Measurements from ENCODE around the gene TTC23.

Gene TTC23

GRCh38 chr15:99228120-99228770, 21.1 kb downstream of the TTC23 start:
- no peaks in the 10 kb centered on the region for H3K79me2 ChIP-seq (ENCODE audit: control insufficient read depth, insufficient read depth, low read length, unreplicated experiment)
- no peak overlapping the region for H2AFZ ChIP-seq (ENCODE audit: low read length, unreplicated experiment)
- no peaks in the 10 kb centered on the region for H3K4me1 ChIP-seq (ENCODE audit: control insufficient read depth, insufficient read depth, low read length, unreplicated experiment)
- no peak overlapping the region for H3K4me3 ChIP-seq (ENCODE audit: low read depth, low read length)
- no peak overlapping the region for H3K27ac ChIP-seq (ENCODE audit: low read depth, low read length)
- peaks cover 18% of the 10 kb centered on the region for H3K36me3 ChIP-seq (ENCODE audit: insufficient read depth, low read length)
- H3K27me3 ChIP-seq (ENCODE audit: insufficient read depth, low read length) = no peaks in the 10 kb centered on the region

- no peak overlapping the region for H2AFZ ChIP-seq (ENCODE audit: low read length, unreplicated experiment)
- no peak overlapping the region for H3K27ac ChIP-seq (ENCODE audit: low read depth, low read length)
- H3K36me3 ChIP-seq (ENCODE audit: insufficient read depth, low read length) = peaks cover 13% of the 10 kb centered on the region
- H3K4me3 ChIP-seq (ENCODE audit: low read depth, low read length) = no peak overlapping the region
- H3K27me3 ChIP-seq (ENCODE audit: insufficient read depth, low read length) = no peaks in the 10 kb centered on the region
- H3K79me2 ChIP-seq (ENCODE audit: control insufficient read depth, insufficient read depth, low read length, unreplicated experiment) = no peaks in the 10 kb centered on the region
- H3K4me1 ChIP-seq (ENCODE audit: control insufficient read depth, insufficient read depth, low read length, unreplicated experiment) = no peaks in the 10 kb centered on the region
Measured at GRCh38 chr15:99226802-99227201, 22.6 kb downstream of the TTC23 start.

- H2AFZ ChIP-seq (ENCODE audit: low read length, unreplicated experiment) = no peak overlapping the region
- H3K36me3 ChIP-seq (ENCODE audit: insufficient read depth, low read length) = peaks cover 21% of the 10 kb centered on the region
- H3K79me2 ChIP-seq (ENCODE audit: control insufficient read depth, insufficient read depth, low read length, unreplicated experiment) = no peaks in the 10 kb centered on the region
- no peak overlapping the region for H3K4me3 ChIP-seq (ENCODE audit: low read depth, low read length)
- no peaks in the 10 kb centered on the region for H3K4me1 ChIP-seq (ENCODE audit: control insufficient read depth, insufficient read depth, low read length, unreplicated experiment)
- H3K27me3 ChIP-seq (ENCODE audit: insufficient read depth, low read length) = no peaks in the 10 kb centered on the region
- H3K27ac ChIP-seq (ENCODE audit: low read depth, low read length) = no peak overlapping the region
Measured at GRCh38 chr15:99224372-99225214, 24.8 kb downstream of the TTC23 start.

- H3K4me3 ChIP-seq (ENCODE audit: low read depth, low read length) = no peak overlapping the region
- H3K27ac ChIP-seq (ENCODE audit: low read depth, low read length) = no peak overlapping the region
- no peaks in the 10 kb centered on the region; the same call in 1 of the 2 replicates for H3K36me3 ChIP-seq (ENCODE audit: insufficient read depth, low read length)
- no peaks in the 10 kb centered on the region for H3K27me3 ChIP-seq (ENCODE audit: insufficient read depth, low read length)
- no peaks in the 10 kb centered on the region for H3K79me2 ChIP-seq (ENCODE audit: control insufficient read depth, insufficient read depth, low read length, unreplicated experiment)
- peaks cover 5% of the 10 kb centered on the region for H3K4me1 ChIP-seq (ENCODE audit: control insufficient read depth, insufficient read depth, low read length, unreplicated experiment)
- no peak overlapping the region for H2AFZ ChIP-seq (ENCODE audit: low read length, unreplicated experiment)
Measured at GRCh38 chr15:99213187-99213811, 36.1 kb downstream of the TTC23 start.

GRCh38 chr15:99212406-99212805, 37.0 kb downstream of the TTC23 start:
- H3K79me2 ChIP-seq (ENCODE audit: control insufficient read depth, insufficient read depth, low read length, unreplicated experiment) = no peaks in the 10 kb centered on the region
- H3K4me3 ChIP-seq (ENCODE audit: low read depth, low read length) = no peak overlapping the region
- peaks cover 5% of the 10 kb centered on the region for H3K4me1 ChIP-seq (ENCODE audit: control insufficient read depth, insufficient read depth, low read length, unreplicated experiment)
- no peak overlapping the region for H2AFZ ChIP-seq (ENCODE audit: low read length, unreplicated experiment)
- no peaks in the 10 kb centered on the region for H3K27me3 ChIP-seq (ENCODE audit: insufficient read depth, low read length)
- H3K36me3 ChIP-seq (ENCODE audit: insufficient read depth, low read length) = no peaks in the 10 kb centered on the region; the same call in 1 of the 2 replicates
- H3K27ac ChIP-seq (ENCODE audit: low read depth, low read length) = no peak overlapping the region

- Histone ChIP-seq H2AFZ (ENCODE audit: low read length, unreplicated experiment) (no peak overlapping the region), H3K27ac (ENCODE audit: low read depth, low read length) (no peak overlapping the region), H3K4me3 (ENCODE audit: low read depth, low read length) (no peak overlapping the region), H3K27me3 (ENCODE audit: insufficient read depth, low read length) (no peaks in the 10 kb centered on the region), H3K79me2 (ENCODE audit: control insufficient read depth, insufficient read depth, low read length, unreplicated experiment) (no peaks in the 10 kb centered on the region), H3K4me1 (ENCODE audit: control insufficient read depth, insufficient read depth, low read length, unreplicated experiment) (peaks cover 5% of the 10 kb centered on the region), H3K36me3 (ENCODE audit: insufficient read depth, low read length) (no peaks in the 10 kb centered on the region; the same call in 1 of the 2 replicates)
Measured at GRCh38 chr15:99211926-99212325, 37.5 kb downstream of the TTC23 start.

DNA sequence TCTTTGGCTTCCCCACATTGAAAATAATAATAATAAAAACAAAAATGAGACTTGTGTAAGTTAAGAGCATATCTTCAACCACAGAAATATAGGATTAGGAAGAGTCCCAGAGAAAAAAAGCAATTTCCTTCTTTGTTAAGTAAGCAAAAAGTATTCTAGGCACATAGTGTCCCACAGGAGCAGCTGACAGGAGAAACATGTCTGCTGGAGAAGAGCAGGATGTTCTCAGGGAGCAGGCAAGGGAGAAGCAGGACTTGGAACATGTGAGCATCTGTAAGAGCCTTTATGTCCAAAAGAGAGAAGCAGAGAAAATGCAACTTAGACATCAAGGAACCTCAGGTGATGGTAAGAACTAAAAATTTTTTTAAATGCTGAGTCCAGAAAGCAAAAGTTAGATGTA, 39.0 kb downstream of the TTC23 start:
- H3K27ac ChIP-seq (ENCODE audit: low read depth, low read length) = no peak overlapping the region
- H2AFZ ChIP-seq (ENCODE audit: low read length, unreplicated experiment) = no peak overlapping the region
- no peaks in the 10 kb centered on the region for H3K27me3 ChIP-seq (ENCODE audit: insufficient read depth, low read length)
- H3K4me1 ChIP-seq (ENCODE audit: control insufficient read depth, insufficient read depth, low read length, unreplicated experiment) = peaks cover 5% of the 10 kb centered on the region
- no peaks in the 10 kb centered on the region for H3K79me2 ChIP-seq (ENCODE audit: control insufficient read depth, insufficient read depth, low read length, unreplicated experiment)
- H3K4me3 ChIP-seq (ENCODE audit: low read depth, low read length) = no peak overlapping the region
- no peaks in the 10 kb centered on the region for H3K36me3 ChIP-seq (ENCODE audit: insufficient read depth, low read length)

DNA sequence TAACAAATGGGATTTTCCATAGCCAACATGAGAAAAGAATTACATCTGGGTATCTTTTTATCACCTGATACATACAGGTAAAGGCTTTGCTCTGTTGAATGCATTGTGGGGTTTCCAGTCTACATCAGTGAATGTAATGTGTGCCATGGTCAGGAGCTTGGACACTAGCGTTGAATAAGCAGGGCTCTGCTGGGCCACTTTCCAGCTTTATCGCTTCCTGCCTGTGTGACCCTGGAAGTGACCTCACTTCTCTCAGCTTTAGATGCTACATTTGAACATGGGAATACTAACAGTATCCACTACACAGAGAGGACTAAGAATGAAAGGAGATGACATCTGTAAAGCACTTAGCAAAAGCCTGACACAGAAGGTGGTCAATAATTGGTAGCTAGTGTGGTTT, 40.1 kb downstream of the TTC23 start:
- Histone ChIP-seq H3K27me3 (ENCODE audit: insufficient read depth, low read length) (no peaks in the 10 kb centered on the region), H3K4me3 (ENCODE audit: low read depth, low read length) (no peak overlapping the region), H3K4me1 (ENCODE audit: control insufficient read depth, insufficient read depth, low read length, unreplicated experiment) (peaks cover 5% of the 10 kb centered on the region), H3K27ac (ENCODE audit: low read depth, low read length) (no peak overlapping the region), H3K79me2 (ENCODE audit: control insufficient read depth, insufficient read depth, low read length, unreplicated experiment) (no peaks in the 10 kb centered on the region), H3K36me3 (ENCODE audit: insufficient read depth, low read length) (no peaks in the 10 kb centered on the region), H2AFZ (ENCODE audit: low read length, unreplicated experiment) (no peak overlapping the region)

- Histone ChIP-seq H3K36me3 (ENCODE audit: insufficient read depth, low read length) (no peaks in the 10 kb centered on the region), H3K4me3 (ENCODE audit: low read depth, low read length) (no peak overlapping the region), H2AFZ (ENCODE audit: low read length, unreplicated experiment) (no peak overlapping the region)
Measured at GRCh38 chr15:99207672-99208071, 41.7 kb downstream of the TTC23 start.

DNA sequence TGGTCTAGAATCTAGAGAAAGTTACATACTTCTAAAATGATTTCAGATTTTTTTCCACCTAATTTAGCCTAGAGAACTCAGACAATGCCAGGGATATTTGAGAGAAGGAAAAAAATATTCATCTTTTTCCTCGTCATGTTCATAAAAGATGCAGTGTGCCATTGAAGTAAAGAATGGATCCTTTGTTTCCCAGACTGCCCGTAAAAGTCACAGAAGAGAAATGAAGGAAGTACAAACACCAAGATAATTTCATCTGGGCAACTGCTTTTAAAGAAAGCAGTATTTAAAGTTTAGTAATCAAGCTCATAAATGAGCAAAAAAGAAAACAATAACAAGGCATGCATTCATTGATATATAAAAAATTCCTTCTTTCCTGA, 47.2 kb downstream of the TTC23 start:
- peaks cover 10% of the 10 kb centered on the region for H3K36me3 ChIP-seq (ENCODE audit: insufficient read depth, low read length)
- H3K4me3 ChIP-seq (ENCODE audit: low read depth, low read length) = no peak overlapping the region
- no peaks in the 10 kb centered on the region for H3K27me3 ChIP-seq (ENCODE audit: insufficient read depth, low read length)
- no peak overlapping the region for H2AFZ ChIP-seq (ENCODE audit: low read length, unreplicated experiment)
- no peaks in the 10 kb centered on the region for H3K79me2 ChIP-seq (ENCODE audit: control insufficient read depth, insufficient read depth, low read length, unreplicated experiment)
- no peak overlapping the region for H3K27ac ChIP-seq (ENCODE audit: low read depth, low read length)
- H3K4me1 ChIP-seq (ENCODE audit: control insufficient read depth, insufficient read depth, low read length, unreplicated experiment) = no peaks in the 10 kb centered on the region

More at GRCh38 chr15:99207672-99208071, 41.7 kb downstream of the TTC23 start:
- no peaks in the 10 kb centered on the region for H3K79me2 ChIP-seq (ENCODE audit: control insufficient read depth, insufficient read depth, low read length, unreplicated experiment)
- peaks cover 5% of the 10 kb centered on the region for H3K4me1 ChIP-seq (ENCODE audit: control insufficient read depth, insufficient read depth, low read length, unreplicated experiment)
- no peak overlapping the region for H3K27ac ChIP-seq (ENCODE audit: low read depth, low read length)
- H3K27me3 ChIP-seq (ENCODE audit: insufficient read depth, low read length) = no peaks in the 10 kb centered on the region
